ENCODE results near the gene CHPF2. TPM values are rescaled to one million over a fixed set of nuclear protein-coding genes. Genes with fewer than 3 reads are reported as not detected.

The CHPF2 gene
- total RNA-seq, 1 donor from 2014 or later = 89.5 TPM

DNA sequence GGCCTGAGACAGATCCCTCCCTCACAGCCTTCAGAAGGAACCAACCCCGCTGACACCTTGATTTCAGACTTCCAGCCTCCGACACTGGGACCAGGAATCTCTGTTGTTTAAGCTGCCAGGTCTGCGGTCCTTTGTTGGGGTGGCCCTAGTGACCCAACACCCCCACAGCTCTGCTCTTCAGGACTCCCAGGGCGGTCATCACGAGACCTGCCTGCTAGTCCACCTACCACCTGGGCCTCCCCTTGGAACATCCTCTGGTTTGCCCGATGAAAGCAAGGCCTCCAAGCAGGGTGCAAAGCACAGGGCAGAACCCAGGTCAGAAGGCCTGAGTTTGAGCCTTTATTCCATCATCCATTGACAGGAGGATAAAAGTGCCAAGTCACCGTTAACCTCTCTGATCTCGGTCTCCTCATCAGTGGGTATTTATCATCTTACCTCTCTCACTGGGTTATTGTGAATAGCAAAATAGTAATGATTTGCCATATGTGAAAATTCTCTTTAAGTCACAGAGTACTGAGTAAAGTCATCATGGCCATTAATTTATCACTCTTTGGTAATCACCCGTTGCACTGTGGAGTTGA is 33.2 kb downstream of the CHPF2 start:
- H3K36me3 Mint-ChIP-seq (ENCODE audit: unreplicated experiment) = peaks cover 2% of the 10 kb centered on the region
- H3K27ac Mint-ChIP-seq (ENCODE audit: unreplicated experiment) = no peak overlapping the region
- no peaks in the 10 kb centered on the region for H3K9me3 Mint-ChIP-seq (ENCODE audit: unreplicated experiment)
- no peaks in the 10 kb centered on the region for H3K4me1 Mint-ChIP-seq (ENCODE audit: unreplicated experiment)
- DNase-seq (ENCODE audit: extremely low spot score, unreplicated experiment) = no peak
- peaks cover 7% of the 10 kb centered on the region for H3K27me3 Mint-ChIP-seq (ENCODE audit: unreplicated experiment)
- TF ChIP-seq, protein P1, sequence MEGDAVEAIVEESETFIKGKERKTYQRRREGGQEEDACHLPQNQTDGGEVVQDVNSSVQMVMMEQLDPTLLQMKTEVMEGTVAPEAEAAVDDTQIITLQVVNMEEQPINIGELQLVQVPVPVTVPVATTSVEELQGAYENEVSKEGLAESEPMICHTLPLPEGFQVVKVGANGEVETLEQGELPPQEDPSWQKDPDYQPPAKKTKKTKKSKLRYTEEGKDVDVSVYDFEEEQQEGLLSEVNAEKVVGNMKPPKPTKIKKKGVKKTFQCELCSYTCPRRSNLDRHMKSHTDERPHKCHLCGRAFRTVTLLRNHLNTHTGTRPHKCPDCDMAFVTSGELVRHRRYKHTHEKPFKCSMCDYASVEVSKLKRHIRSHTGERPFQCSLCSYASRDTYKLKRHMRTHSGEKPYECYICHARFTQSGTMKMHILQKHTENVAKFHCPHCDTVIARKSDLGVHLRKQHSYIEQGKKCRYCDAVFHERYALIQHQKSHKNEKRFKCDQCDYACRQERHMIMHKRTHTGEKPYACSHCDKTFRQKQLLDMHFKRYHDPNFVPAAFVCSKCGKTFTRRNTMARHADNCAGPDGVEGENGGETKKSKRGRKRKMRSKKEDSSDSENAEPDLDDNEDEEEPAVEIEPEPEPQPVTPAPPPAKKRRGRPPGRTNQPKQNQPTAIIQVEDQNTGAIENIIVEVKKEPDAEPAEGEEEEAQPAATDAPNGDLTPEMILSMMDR (IDR thresholded peaks at IDR 0.05) = no peak
- no peak overlapping the region for H3K4me3 Mint-ChIP-seq (ENCODE audit: unreplicated experiment)

DNA sequence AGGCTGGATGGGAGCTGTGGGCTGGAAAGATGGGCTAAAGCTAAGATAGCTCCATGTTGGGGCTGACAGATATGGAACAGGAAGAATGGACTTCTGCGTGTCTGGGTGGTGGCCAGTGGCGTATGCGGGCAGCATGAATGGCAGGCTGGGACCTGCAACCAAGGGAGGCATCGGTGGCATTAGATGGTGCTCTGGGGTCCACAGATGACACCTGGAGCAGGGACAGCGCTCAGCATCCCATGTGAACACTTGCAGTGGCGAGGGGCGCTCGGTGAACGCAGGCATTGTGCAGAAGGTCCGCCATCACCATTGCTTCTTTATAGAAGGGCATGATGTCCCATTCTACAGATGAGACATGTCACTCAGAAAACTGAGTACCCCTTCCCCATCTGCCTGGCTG is 37.2 kb downstream of the CHPF2 start:
- DNase-seq (ENCODE audit: extremely low spot score, unreplicated experiment) = no peak
- H3K27ac Mint-ChIP-seq (ENCODE audit: unreplicated experiment) = no peak overlapping the region
- no peak overlapping the region for H3K4me3 Mint-ChIP-seq (ENCODE audit: unreplicated experiment)
- H3K9me3 Mint-ChIP-seq (ENCODE audit: unreplicated experiment) = no peaks in the 10 kb centered on the region
- TF ChIP-seq, protein P1 (IDR thresholded peaks at IDR 0.05) = no peak
- peaks cover 2% of the 10 kb centered on the region for H3K36me3 Mint-ChIP-seq (ENCODE audit: unreplicated experiment)
- peaks cover 2% of the 10 kb centered on the region for H3K27me3 Mint-ChIP-seq (ENCODE audit: unreplicated experiment)
- H3K4me1 Mint-ChIP-seq (ENCODE audit: unreplicated experiment) = no peaks in the 10 kb centered on the region

DNA sequence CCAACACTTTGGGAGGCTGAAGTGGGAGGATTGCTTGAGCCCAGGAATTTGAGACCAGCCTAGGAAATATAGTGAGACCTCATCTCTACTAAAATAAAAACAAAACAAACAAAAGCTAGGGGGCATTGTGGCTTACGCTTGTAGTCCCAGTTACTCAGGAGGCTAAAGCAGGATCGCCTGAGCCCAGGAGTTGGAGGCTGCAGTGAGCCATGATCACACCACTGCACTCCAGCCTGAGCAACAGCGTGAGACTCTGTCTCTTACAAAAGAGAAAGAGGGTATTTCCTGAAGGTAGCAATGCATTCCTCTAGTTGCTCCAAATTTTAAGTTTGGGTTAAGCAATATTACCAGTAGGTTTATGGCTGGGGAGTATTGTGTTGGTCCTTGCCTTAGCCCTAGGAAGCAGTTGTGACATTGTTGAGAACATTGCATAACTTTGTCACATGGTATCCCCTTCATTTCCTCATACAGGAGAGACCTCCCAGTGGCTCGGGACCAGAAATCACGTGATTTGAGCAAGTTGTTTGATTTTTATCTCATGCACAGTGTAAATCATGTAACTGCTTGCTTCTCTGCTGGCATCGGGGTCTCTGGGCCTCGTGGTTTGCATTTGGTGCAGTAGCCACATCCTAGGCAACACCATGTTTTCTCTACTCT is 39.5 kb downstream of the CHPF2 start:
- peaks cover 6% of the 10 kb centered on the region for H3K4me1 Mint-ChIP-seq (ENCODE audit: unreplicated experiment)
- no peak for DNase-seq (ENCODE audit: extremely low spot score, unreplicated experiment)
- H3K4me3 Mint-ChIP-seq (ENCODE audit: unreplicated experiment) = no peak overlapping the region
- TF ChIP-seq, protein P1 (IDR thresholded peaks at IDR 0.05) = no peak
- H3K36me3 Mint-ChIP-seq (ENCODE audit: unreplicated experiment) = peaks cover 2% of the 10 kb centered on the region
- no peak overlapping the region for H3K27ac Mint-ChIP-seq (ENCODE audit: unreplicated experiment)
- no peaks in the 10 kb centered on the region for H3K27me3 Mint-ChIP-seq (ENCODE audit: unreplicated experiment)
- H3K9me3 Mint-ChIP-seq (ENCODE audit: unreplicated experiment) = no peaks in the 10 kb centered on the region

DNA sequence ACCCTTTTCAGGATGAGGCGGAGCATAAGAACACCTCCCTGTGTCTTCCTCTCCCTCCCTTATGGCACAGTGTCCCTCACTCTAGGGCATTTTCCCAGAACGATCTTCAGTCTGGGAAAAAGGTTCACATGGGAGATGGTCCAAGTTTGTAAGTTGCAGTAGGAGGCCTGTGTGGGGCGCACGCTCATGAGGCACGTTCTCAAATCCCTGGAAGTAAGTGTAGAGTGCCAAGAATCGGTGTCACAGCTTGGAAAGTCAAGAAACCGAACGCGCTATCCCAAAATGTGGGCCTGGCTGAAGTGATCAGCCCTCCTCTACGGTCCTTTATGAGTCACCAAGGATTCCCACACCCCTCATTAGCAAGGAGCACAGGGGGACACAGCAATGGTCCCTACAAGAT is 40.1 kb downstream of the CHPF2 start:
- TF ChIP-seq, protein P1 (IDR thresholded peaks at IDR 0.05) = no peak
- H3K27ac Mint-ChIP-seq (ENCODE audit: unreplicated experiment) = no peak overlapping the region
- no peaks in the 10 kb centered on the region for H3K27me3 Mint-ChIP-seq (ENCODE audit: unreplicated experiment)
- H3K36me3 Mint-ChIP-seq (ENCODE audit: unreplicated experiment) = peaks cover 2% of the 10 kb centered on the region
- peaks cover 10% of the 10 kb centered on the region for H3K4me1 Mint-ChIP-seq (ENCODE audit: unreplicated experiment)
- no peak for DNase-seq (ENCODE audit: extremely low spot score, unreplicated experiment)
- no peaks in the 10 kb centered on the region for H3K9me3 Mint-ChIP-seq (ENCODE audit: unreplicated experiment)
- no peak overlapping the region for H3K4me3 Mint-ChIP-seq (ENCODE audit: unreplicated experiment)

DNA sequence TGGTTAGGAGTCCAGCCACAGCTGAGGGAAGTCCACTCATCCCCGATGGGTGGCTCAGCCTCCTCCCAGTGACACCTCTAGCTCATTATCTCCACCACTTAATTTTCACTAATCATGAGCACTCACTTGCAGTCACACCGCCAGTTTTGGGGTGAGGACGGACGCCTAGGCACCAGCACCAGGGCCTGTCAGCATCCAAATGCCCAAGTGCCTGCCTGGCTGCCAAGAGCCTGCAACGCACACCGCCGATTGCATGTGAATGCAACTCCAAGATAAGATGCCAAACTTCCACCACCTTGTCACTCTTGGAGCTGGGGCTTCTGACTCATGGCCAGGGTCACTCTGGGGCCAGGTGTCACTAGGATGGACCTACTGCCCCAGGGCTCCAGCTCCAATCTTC is 40.6 kb downstream of the CHPF2 start:
- TF ChIP-seq, protein P1 (IDR thresholded peaks at IDR 0.05) = no peak
- peaks cover 2% of the 10 kb centered on the region for H3K36me3 Mint-ChIP-seq (ENCODE audit: unreplicated experiment)
- H3K27ac Mint-ChIP-seq (ENCODE audit: unreplicated experiment) = no peak overlapping the region
- H3K4me3 Mint-ChIP-seq (ENCODE audit: unreplicated experiment) = no peak overlapping the region
- DNase-seq (ENCODE audit: extremely low spot score, unreplicated experiment) = peak; percentile 83
- peaks cover 11% of the 10 kb centered on the region for H3K4me1 Mint-ChIP-seq (ENCODE audit: unreplicated experiment)
- H3K9me3 Mint-ChIP-seq (ENCODE audit: unreplicated experiment) = no peaks in the 10 kb centered on the region
- H3K27me3 Mint-ChIP-seq (ENCODE audit: unreplicated experiment) = no peaks in the 10 kb centered on the region
